GM23248 (cell line): ENCODE data around the gene SNAP25.
A peak's percentile ranks its signal among the peaks of the same experiment; 100 is the strongest.

Source experiments
- EZH2 ChIP-seq: fragments of 200-600 bp; sonication (generic); IDR thresholded peaks from 2 replicates; pipeline ENCODE4 v1.6.1; 2018; ENCODE audit warnings: antibody characterized with exemption, mild to moderate bottlenecking; ENCODE audit not compliant: insufficient read depth, poor library complexity, severe bottlenecking
- EZH2phosphoT487 ChIP-seq: fragments of 200-600 bp; sonication (generic); IDR thresholded peaks from 2 replicates; pipeline ENCODE4 v1.6.1; 2018; ENCODE audit warnings: antibody characterized with exemption, moderate library complexity, mild to moderate bottlenecking, low read depth; ENCODE audit not compliant: insufficient read depth

DNA sequence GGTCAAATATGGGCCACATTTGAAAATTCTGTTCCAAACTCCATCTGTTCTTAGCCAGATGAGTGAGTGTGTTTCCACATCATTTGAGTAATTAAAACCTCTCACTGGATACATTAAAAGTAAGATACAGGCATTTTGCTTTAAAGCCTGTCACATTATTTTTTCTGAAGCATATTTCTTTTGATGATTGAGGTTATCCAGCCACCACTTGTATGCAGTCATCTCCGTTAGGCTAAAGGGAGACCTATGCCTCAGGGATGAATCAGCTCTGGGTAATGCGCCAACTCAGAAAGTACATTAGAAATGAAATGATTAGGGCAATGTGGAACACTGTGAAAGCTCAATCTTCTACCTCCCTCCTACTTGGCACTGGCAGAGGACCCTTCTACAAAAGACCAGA lies 90.7 kb downstream of the SNAP25 start:
- TF ChIP-seq EZH2phosphoT487 (peak; percentile 79), EZH2 (no peak)
